ENCODE results near the gene ARL16. TPM values are rescaled to one million over a fixed set of nuclear protein-coding genes. Genes with fewer than 3 reads are reported as not detected.
A peak's percentile ranks its signal among the peaks of the same experiment; 100 is the strongest.
"Not testable (repeated sequence)": the region's sequence is repeated elsewhere in the genome, so short reads cannot be mapped to it uniquely, and the experiment has no call there.

The ARL16 gene
- total RNA-seq, 6 experiments from 2014 or later, result 39.4 to 50.5 (median 46.7) TPM

GRCh38 chr17:81675515-81676221 lies 7.9 kb downstream of the ARL16 start:
- H3K9me3 Mint-ChIP-seq; H3K4me3 Mint-ChIP-seq; H3K27ac Mint-ChIP-seq; H3K27me3 Mint-ChIP-seq (ENCODE audit: insufficient read depth); H3K36me3 Mint-ChIP-seq (ENCODE audit: low read depth); H3K4me1 Mint-ChIP-seq (ENCODE audit: low read depth): not testable (repeated sequence)
- DNase-seq, result peak; percentile 26
- TF ChIP-seq CTCF (IDR thresholded peaks at IDR 0.05), result peak; percentile 79

GRCh38 chr17:81673561-81674258 lies 9.9 kb downstream of the ARL16 start:
- H3K27ac Mint-ChIP-seq, result no peak overlapping the region
- H3K9me3 Mint-ChIP-seq, result no peaks in the 10 kb centered on the region
- H3K27me3 Mint-ChIP-seq (ENCODE audit: insufficient read depth), result peaks cover 1% of the 10 kb centered on the region
- peaks cover 5% of the 10 kb centered on the region; the same call in 1 of the 2 replicates for H3K36me3 Mint-ChIP-seq (ENCODE audit: low read depth)
- H3K4me1 Mint-ChIP-seq (ENCODE audit: low read depth), result peaks cover 7% of the 10 kb centered on the region
- no peak overlapping the region for H3K4me3 Mint-ChIP-seq
- no peak for DNase-seq
- no peak for TF ChIP-seq CTCF (IDR thresholded peaks at IDR 0.05)

- no peaks in the 10 kb centered on the region for H3K9me3 Mint-ChIP-seq
- peaks cover 1% of the 10 kb centered on the region for H3K27me3 Mint-ChIP-seq (ENCODE audit: insufficient read depth)
- DNase-seq, result no peak
- peaks cover 12% of the 10 kb centered on the region for H3K4me1 Mint-ChIP-seq (ENCODE audit: low read depth)
- H3K36me3 Mint-ChIP-seq (ENCODE audit: low read depth), result peaks cover 9% of the 10 kb centered on the region; the same call in 1 of the 2 replicates
- TF ChIP-seq CTCF (IDR thresholded peaks at IDR 0.05), result no peak
- H3K4me3 Mint-ChIP-seq, result no peak overlapping the region
- no peak overlapping the region for H3K27ac Mint-ChIP-seq
Observed at GRCh38 chr17:81672954-81673353, 10.6 kb downstream of the ARL16 start.

- Mint-ChIP-seq H3K27ac (no peak overlapping the region), H3K4me1 (ENCODE audit: low read depth) (peaks cover 17% of the 10 kb centered on the region), H3K36me3 (ENCODE audit: low read depth) (peaks cover 13% of the 10 kb centered on the region; the same call in 1 of the 2 replicates), H3K9me3 (no peaks in the 10 kb centered on the region), H3K27me3 (ENCODE audit: insufficient read depth) (peaks cover 1% of the 10 kb centered on the region), H3K4me3 (no peak overlapping the region)
- TF ChIP-seq CTCF (IDR thresholded peaks at IDR 0.05), result no peak
- DNase-seq, result no peak
Observed at GRCh38 chr17:81672504-81672903, 11.1 kb downstream of the ARL16 start.

GRCh38 chr17:81667754-81668153 lies 15.8 kb downstream of the ARL16 start:
- Mint-ChIP-seq H3K36me3 (ENCODE audit: low read depth) (peaks cover 14% of the 10 kb centered on the region; the same call in 1 of the 2 replicates), H3K9me3 (no peaks in the 10 kb centered on the region), H3K27ac (peak overlapping the region; percentile 29; the same call in 1 of the 2 replicates), H3K4me1 (ENCODE audit: low read depth) (peaks cover 25% of the 10 kb centered on the region), H3K4me3 (peak overlapping the region; percentile 91), H3K27me3 (ENCODE audit: insufficient read depth) (no peaks in the 10 kb centered on the region; the same call in 1 of the 2 replicates)
- DNase-seq, result no peak
- peak; percentile 25; the same call in 1 of the 2 replicates for TF ChIP-seq CTCF (IDR thresholded peaks at IDR 0.05)

Measured in HFFc6 (cell line).